ENCODE measurements around the gene GATA5.

GATA5 gene

GRCh38 chr20:62469352-62469751 is 6.4 kb downstream of the GATA5 start:
- no peak for TF ChIP-seq FOXP2 (optimal IDR thresholded peaks at IDR 0.05; ENCODE audit: control extremely low read depth, extremely low read length, insufficient read depth)
- no peak for TF ChIP-seq EZH2 (IDR thresholded peaks at IDR 0.05)
- no peak for TF ChIP-seq POLR2AphosphoS5 (IDR thresholded peaks at IDR 0.05; ENCODE audit: borderline replicate concordance, low read depth, low read length)
- no peaks in the 10 kb centered on the region for H3K36me3 ChIP-seq (ENCODE audit: insufficient read depth, low read length)
- H3K4me3 ChIP-seq, result no peak overlapping the region
- DNase-seq (ENCODE audit: low read depth, low spot score), result no peak
- no peaks in the 10 kb centered on the region for H3K9me3 ChIP-seq (ENCODE audit: low read depth, low read length)
- H3K9ac ChIP-seq (ENCODE audit: insufficient read length), result no peak overlapping the region
- no peak overlapping the region for H3K27ac ChIP-seq

GRCh38 chr20:62466806-62467537 is 8.8 kb downstream of the GATA5 start:
- TF ChIP-seq EZH2 (IDR thresholded peaks at IDR 0.05), result no peak
- no peak for TF ChIP-seq POLR2AphosphoS5 (IDR thresholded peaks at IDR 0.05; ENCODE audit: borderline replicate concordance, low read depth, low read length)
- TF ChIP-seq FOXP2 (optimal IDR thresholded peaks at IDR 0.05; ENCODE audit: control extremely low read depth, extremely low read length, insufficient read depth), result no peak
- no peaks in the 10 kb centered on the region for H3K9me3 ChIP-seq (ENCODE audit: low read depth, low read length)
- no peak overlapping the region for H3K27ac ChIP-seq
- no peak for DNase-seq (ENCODE audit: low read depth, low spot score)
- H3K36me3 ChIP-seq (ENCODE audit: insufficient read depth, low read length), result no peaks in the 10 kb centered on the region
- no peak overlapping the region for H3K9ac ChIP-seq (ENCODE audit: insufficient read length)
- H3K4me3 ChIP-seq, result no peak overlapping the region

GRCh38 chr20:62466072-62466760 is 9.6 kb downstream of the GATA5 start:
- Histone ChIP-seq H3K4me3 (no peak overlapping the region), H3K27ac (no peak overlapping the region), H3K9ac (ENCODE audit: insufficient read length) (no peak overlapping the region), H3K9me3 (ENCODE audit: low read depth, low read length) (no peaks in the 10 kb centered on the region), H3K36me3 (ENCODE audit: insufficient read depth, low read length) (no peaks in the 10 kb centered on the region)
- no peak for DNase-seq (ENCODE audit: low read depth, low spot score)
- TF ChIP-seq POLR2AphosphoS5 (IDR thresholded peaks at IDR 0.05; ENCODE audit: borderline replicate concordance, low read depth, low read length) (no peak), FOXP2 (optimal IDR thresholded peaks at IDR 0.05; ENCODE audit: control extremely low read depth, extremely low read length, insufficient read depth) (no peak), EZH2 (IDR thresholded peaks at IDR 0.05) (no peak)

GRCh38 chr20:62464990-62465389 is 10.8 kb downstream of the GATA5 start:
- no peak overlapping the region for H3K9ac ChIP-seq (ENCODE audit: insufficient read length)
- DNase-seq (ENCODE audit: low read depth, low spot score), result no peak
- H3K9me3 ChIP-seq (ENCODE audit: low read depth, low read length), result no peaks in the 10 kb centered on the region
- no peak overlapping the region for H3K4me3 ChIP-seq
- TF ChIP-seq EZH2 (IDR thresholded peaks at IDR 0.05) (no peak), FOXP2 (optimal IDR thresholded peaks at IDR 0.05; ENCODE audit: control extremely low read depth, extremely low read length, insufficient read depth) (no peak), POLR2AphosphoS5 (IDR thresholded peaks at IDR 0.05; ENCODE audit: borderline replicate concordance, low read depth, low read length) (no peak)
- no peaks in the 10 kb centered on the region for H3K36me3 ChIP-seq (ENCODE audit: insufficient read depth, low read length)
- H3K27ac ChIP-seq, result no peak overlapping the region

GRCh38 chr20:62464425-62464770 is 11.4 kb downstream of the GATA5 start:
- no peak overlapping the region for H3K4me3 ChIP-seq
- no peak overlapping the region for H3K27ac ChIP-seq
- TF ChIP-seq POLR2AphosphoS5 (IDR thresholded peaks at IDR 0.05; ENCODE audit: borderline replicate concordance, low read depth, low read length), result no peak
- no peak for TF ChIP-seq EZH2 (IDR thresholded peaks at IDR 0.05)
- no peak for TF ChIP-seq FOXP2 (optimal IDR thresholded peaks at IDR 0.05; ENCODE audit: control extremely low read depth, extremely low read length, insufficient read depth)
- no peaks in the 10 kb centered on the region for H3K36me3 ChIP-seq (ENCODE audit: insufficient read depth, low read length)
- H3K9ac ChIP-seq (ENCODE audit: insufficient read length), result no peak overlapping the region
- no peaks in the 10 kb centered on the region for H3K9me3 ChIP-seq (ENCODE audit: low read depth, low read length)
- DNase-seq (ENCODE audit: low read depth, low spot score), result no peak

DNA sequence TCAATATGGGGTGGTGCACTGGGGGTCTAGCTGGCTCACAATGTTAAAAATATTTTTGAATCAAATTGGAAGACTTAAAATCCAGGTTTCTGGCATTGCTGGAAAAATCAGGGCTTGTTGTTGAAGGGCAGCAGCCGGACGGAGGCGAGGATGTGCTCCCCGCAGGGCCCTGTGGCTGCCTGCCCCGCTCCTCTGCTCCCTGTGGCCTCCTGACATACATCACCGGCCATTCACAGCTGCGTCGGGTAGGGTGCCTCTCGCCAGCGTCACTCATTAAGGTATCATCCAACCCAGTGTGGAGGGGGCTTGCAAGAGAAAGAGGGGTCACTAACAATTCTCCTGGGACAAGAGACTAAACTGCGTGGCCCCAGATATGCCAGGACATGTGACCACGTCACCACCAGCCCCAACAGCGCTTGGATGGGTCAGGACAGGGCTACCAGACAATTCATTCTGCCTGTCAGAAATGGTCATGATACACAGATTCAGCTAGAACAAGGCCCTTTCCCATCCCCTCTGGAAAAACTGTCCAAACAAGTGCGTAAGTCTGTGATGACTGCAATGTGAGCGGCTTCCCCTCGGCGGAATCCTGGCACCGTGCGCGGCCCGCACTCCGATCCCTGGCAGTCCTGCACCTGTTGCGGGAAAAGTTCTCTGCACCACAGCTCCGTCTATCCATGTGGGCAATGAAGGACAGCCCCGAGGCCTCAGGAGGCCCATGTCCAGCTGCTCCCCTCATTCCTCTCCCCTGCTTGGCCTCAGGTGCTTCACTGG is 12.0 kb downstream of the GATA5 start:
- no peaks in the 10 kb centered on the region for H3K36me3 ChIP-seq (ENCODE audit: insufficient read depth, low read length)
- no peak overlapping the region for H3K9ac ChIP-seq (ENCODE audit: insufficient read length)
- no peak overlapping the region for H3K27ac ChIP-seq
- no peaks in the 10 kb centered on the region for H3K9me3 ChIP-seq (ENCODE audit: low read depth, low read length)
- DNase-seq (ENCODE audit: low read depth, low spot score), result no peak
- TF ChIP-seq FOXP2 (optimal IDR thresholded peaks at IDR 0.05; ENCODE audit: control extremely low read depth, extremely low read length, insufficient read depth) (no peak), POLR2AphosphoS5 (IDR thresholded peaks at IDR 0.05; ENCODE audit: borderline replicate concordance, low read depth, low read length) (no peak), EZH2 (IDR thresholded peaks at IDR 0.05) (no peak)
- H3K4me3 ChIP-seq, result no peak overlapping the region

DNA sequence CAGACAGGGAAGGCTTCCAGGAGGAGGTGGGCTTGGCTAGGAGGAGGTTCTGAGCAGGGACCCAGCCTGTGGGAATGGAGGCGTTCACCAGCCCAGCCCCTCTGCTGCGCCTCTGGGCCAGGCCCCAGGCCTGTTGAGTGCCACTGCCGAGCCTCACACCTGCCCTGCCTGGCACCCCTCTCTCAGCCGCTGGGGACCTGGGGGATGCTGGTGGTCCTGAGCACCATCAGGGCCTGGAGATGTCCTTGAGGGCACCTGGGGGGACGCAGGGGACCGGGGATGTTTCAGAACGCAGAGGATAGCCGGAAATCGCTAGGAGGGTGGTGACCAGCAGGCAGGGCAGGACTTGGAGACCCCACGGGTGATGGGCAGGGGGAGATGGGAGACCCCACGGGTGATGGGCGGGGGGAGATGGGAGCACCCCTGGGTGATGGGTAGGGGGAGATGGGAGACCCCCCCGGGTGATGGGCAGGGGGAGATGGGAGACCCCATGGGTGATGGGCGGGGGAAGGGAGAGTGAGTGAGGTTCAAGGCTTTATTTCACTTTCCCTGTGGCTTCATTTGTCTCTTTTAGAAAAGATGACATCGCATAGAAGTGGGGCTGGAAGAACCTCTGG is 12.7 kb downstream of the GATA5 start:
- TF ChIP-seq POLR2AphosphoS5 (IDR thresholded peaks at IDR 0.05; ENCODE audit: borderline replicate concordance, low read depth, low read length) (no peak), EZH2 (IDR thresholded peaks at IDR 0.05) (no peak), FOXP2 (optimal IDR thresholded peaks at IDR 0.05; ENCODE audit: control extremely low read depth, extremely low read length, insufficient read depth) (no peak)
- H3K27ac ChIP-seq, result no peak overlapping the region
- no peaks in the 10 kb centered on the region for H3K9me3 ChIP-seq (ENCODE audit: low read depth, low read length)
- no peak overlapping the region for H3K4me3 ChIP-seq
- no peak overlapping the region for H3K9ac ChIP-seq (ENCODE audit: insufficient read length)
- no peaks in the 10 kb centered on the region for H3K36me3 ChIP-seq (ENCODE audit: insufficient read depth, low read length)
- no peak for DNase-seq (ENCODE audit: low read depth, low spot score)

GRCh38 chr20:62461834-62462233 is 14.0 kb downstream of the GATA5 start:
- TF ChIP-seq FOXP2 (optimal IDR thresholded peaks at IDR 0.05; ENCODE audit: control extremely low read depth, extremely low read length, insufficient read depth), result no peak
- no peak for TF ChIP-seq POLR2AphosphoS5 (IDR thresholded peaks at IDR 0.05; ENCODE audit: borderline replicate concordance, low read depth, low read length)
- TF ChIP-seq EZH2 (IDR thresholded peaks at IDR 0.05), result no peak
- Histone ChIP-seq H3K9ac (ENCODE audit: insufficient read length) (no peak overlapping the region), H3K36me3 (ENCODE audit: insufficient read depth, low read length) (no peaks in the 10 kb centered on the region), H3K4me3 (no peak overlapping the region), H3K27ac (no peak overlapping the region), H3K9me3 (ENCODE audit: low read depth, low read length) (no peaks in the 10 kb centered on the region)
- DNase-seq (ENCODE audit: low read depth, low spot score), result no peak
